SK-N-SH treated with all-trans-retinoic acid at 6 μM for 48 hours (cell line): Measurements from ENCODE around the gene ADPRHL1.

Experiments
- ATAC-seq: fragments of 200-7000 bp; cut with Tn5 transposase; 3 replicates; pipeline ENCODE4 v1.9.1; 2020; ENCODE audit warnings: mild to moderate bottlenecking, moderate library complexity
- ARNTL ChIP-seq: fragments of 450-650 bp; formaldehyde crosslinking; IDR thresholded peaks from 2 replicates; pipeline ENCODE4 v1.5.0; 2020; ENCODE audit warnings: low read depth, mild to moderate bottlenecking, moderate library complexity, borderline replicate concordance
- BACH2 ChIP-seq: fragments of 250-450 bp; sonication (Bioruptor Pico); IDR thresholded peaks from 2 replicates; pipeline ENCODE4 v1.9.0; 2021; ENCODE audit warnings: mild to moderate bottlenecking, borderline replicate concordance
- CSDC2 ChIP-seq: fragments of 250-450 bp; sonication (Bioruptor Pico); IDR thresholded peaks from 2 replicates; pipeline ENCODE4 v1.5.0; 2020; ENCODE audit warnings: mild to moderate bottlenecking, moderate library complexity
- ESRRG ChIP-seq: fragments of 250-450 bp; sonication (Bioruptor Pico); IDR thresholded peaks from 2 replicates; pipeline ENCODE4 v1.6.1; 2021; ENCODE audit warnings: mild to moderate bottlenecking
- GLIS3 ChIP-seq: fragments of 250-450 bp; sonication (Bioruptor Pico); IDR thresholded peaks from 2 replicates; pipeline ENCODE4 v1.5.0; 2020; ENCODE audit warnings: mild to moderate bottlenecking, moderate library complexity
- ISL1 ChIP-seq: fragments of 250-450 bp; sonication (Bioruptor Pico); IDR thresholded peaks from 2 replicates; pipeline ENCODE4 v2.1.2; 2022; ENCODE audit warnings: mild to moderate bottlenecking, moderate library complexity
- OSR1 ChIP-seq: fragments of 250-450 bp; sonication (Bioruptor Pico); IDR thresholded peaks from 2 replicates; pipeline ENCODE4 v1.8.0; 2022; ENCODE audit warnings: moderate library complexity, mild to moderate bottlenecking, inconsistent platforms
- PPARA ChIP-seq: fragments of 250-450 bp; sonication (Bioruptor Pico); IDR thresholded peaks from 2 replicates; pipeline ENCODE4 v1.5.0; 2020; ENCODE audit warnings: mild to moderate bottlenecking, borderline replicate concordance
- RARB ChIP-seq: fragments of 250-450 bp; sonication (Bioruptor Pico); IDR thresholded peaks from 2 replicates; pipeline ENCODE4 v1.8.0; 2021; ENCODE audit warnings: mild to moderate bottlenecking, moderate library complexity
- TCF4 ChIP-seq: fragments of 250-450 bp; sonication (Bioruptor Pico); IDR thresholded peaks from 2 replicates; pipeline ENCODE4 v1.8.0; 2021; ENCODE audit warnings: mild to moderate bottlenecking, moderate library complexity, borderline replicate concordance
- TOX ChIP-seq: fragments of 250-450 bp; sonication (Bioruptor Pico); IDR thresholded peaks from 2 replicates; pipeline ENCODE4 v1.8.0; 2021; ENCODE audit warnings: mild to moderate bottlenecking, moderate library complexity, borderline replicate concordance
- ZC3H10 ChIP-seq: fragments of 250-450 bp; sonication (Bioruptor Pico); IDR thresholded peaks from 2 replicates; pipeline ENCODE4 v1.5.1; 2021; ENCODE audit warnings: mild to moderate bottlenecking, moderate library complexity
- ZFP3 ChIP-seq: fragments of 250-450 bp; sonication (Bioruptor Pico); IDR thresholded peaks from 2 replicates; pipeline ENCODE4 v1.5.0; 2020; ENCODE audit warnings: mild to moderate bottlenecking, moderate library complexity
- ZFP30 ChIP-seq: fragments of 450-650 bp; formaldehyde crosslinking; IDR thresholded peaks from 2 replicates; pipeline ENCODE4 v1.5.0; 2022; ENCODE audit warnings: mild to moderate bottlenecking, moderate library complexity
- ZNF565 ChIP-seq: fragments of 450-650 bp; formaldehyde crosslinking; conservative IDR thresholded peaks from 2 replicates; pipeline ENCODE4 v1.5.0; 2020; ENCODE audit warnings: low read depth, mild to moderate bottlenecking, moderate library complexity
- ZNF70 ChIP-seq: fragments of 450-650 bp; formaldehyde crosslinking; IDR thresholded peaks from 2 replicates; pipeline ENCODE4 v1.5.0; 2020; ENCODE audit warnings: mild to moderate bottlenecking, moderate library complexity
- ZNF8 ChIP-seq: fragments of 450-650 bp; formaldehyde crosslinking; IDR thresholded peaks from 2 replicates; pipeline ENCODE4 v1.5.0; 2020; ENCODE audit warnings: mild to moderate bottlenecking, moderate library complexity
- TF ChIP-seq, protein P1 (sequence below): fragments of 250-450 bp; sonication (Bioruptor Pico); IDR thresholded peaks from 2 replicates; pipeline ENCODE4 v1.8.0; 2020; ENCODE audit warnings: mild to moderate bottlenecking, moderate library complexity, borderline replicate concordance
- TF ChIP-seq, protein P2 (sequence below): fragments of 250-450 bp; sonication (Bioruptor Pico); IDR thresholded peaks from 2 replicates; pipeline ENCODE4 v1.8.0; 2021; ENCODE audit warnings: low read depth, mild to moderate bottlenecking, moderate library complexity, borderline replicate concordance
- TF ChIP-seq, protein P3 (sequence below): fragments of 250-450 bp; sonication (Bioruptor Pico); IDR thresholded peaks from 2 replicates; pipeline ENCODE4 v1.5.1; 2021; ENCODE audit warnings: mild to moderate bottlenecking, moderate library complexity
- TF ChIP-seq, protein P4 (sequence below): fragments of 250-450 bp; sonication (Bioruptor Pico); IDR thresholded peaks from 2 replicates; pipeline ENCODE4 v1.5.0; 2020; ENCODE audit warnings: mild to moderate bottlenecking, moderate library complexity
- TF ChIP-seq, protein P5 (sequence below): fragments of 250-450 bp; sonication (Bioruptor Pico); IDR thresholded peaks from 2 replicates; pipeline ENCODE4 v1.5.1; 2020; ENCODE audit warnings: low read depth, mild to moderate bottlenecking, moderate library complexity

Gene ADPRHL1

DNA sequence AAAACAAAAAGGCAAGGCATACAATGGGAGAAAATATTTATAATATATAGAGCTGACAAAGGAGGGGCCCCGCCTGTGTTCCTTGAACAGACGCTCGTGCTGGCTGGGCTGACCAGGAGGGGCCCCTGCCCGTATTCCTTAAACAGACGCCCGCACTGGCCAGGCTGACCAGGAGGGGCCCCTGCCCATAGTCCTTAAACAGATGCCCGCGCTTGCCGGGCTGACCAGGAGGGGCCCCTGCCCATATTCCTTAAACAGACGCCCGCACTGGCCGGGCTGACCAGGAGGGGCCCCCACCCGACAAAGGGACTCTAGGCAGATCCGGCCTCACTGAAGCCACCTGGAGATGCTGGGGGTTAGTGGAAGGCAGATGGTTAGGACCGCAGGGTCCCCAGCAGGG, 9.3 kb downstream of the ADPRHL1 start (continued):
- TF ChIP-seq GLIS3 (CRISPR knock-in tag) (no peak), BACH2 (CRISPR knock-in tag) (no peak), OSR1 (no peak), TOX (CRISPR knock-in tag) (no peak)

DNA sequence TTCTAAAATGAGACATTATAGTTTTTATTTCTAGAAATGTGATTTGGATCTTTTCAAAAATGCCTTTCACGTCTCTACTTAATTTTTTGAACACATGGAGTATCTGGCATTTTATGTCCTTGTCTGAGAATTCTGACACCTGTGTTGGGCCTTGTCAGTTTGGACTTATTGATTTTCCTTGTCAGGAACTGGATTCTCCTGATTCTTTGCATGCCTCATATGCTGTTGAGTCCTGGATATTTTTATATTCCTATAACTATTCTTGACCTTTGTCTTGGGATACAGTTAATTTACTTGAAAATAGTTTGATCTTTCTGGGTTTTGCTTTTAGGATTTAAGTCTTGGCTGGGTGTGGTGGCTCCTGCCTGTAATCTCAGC, 10.3 kb downstream of the ADPRHL1 start:
- TF ChIP-seq, protein P1, sequence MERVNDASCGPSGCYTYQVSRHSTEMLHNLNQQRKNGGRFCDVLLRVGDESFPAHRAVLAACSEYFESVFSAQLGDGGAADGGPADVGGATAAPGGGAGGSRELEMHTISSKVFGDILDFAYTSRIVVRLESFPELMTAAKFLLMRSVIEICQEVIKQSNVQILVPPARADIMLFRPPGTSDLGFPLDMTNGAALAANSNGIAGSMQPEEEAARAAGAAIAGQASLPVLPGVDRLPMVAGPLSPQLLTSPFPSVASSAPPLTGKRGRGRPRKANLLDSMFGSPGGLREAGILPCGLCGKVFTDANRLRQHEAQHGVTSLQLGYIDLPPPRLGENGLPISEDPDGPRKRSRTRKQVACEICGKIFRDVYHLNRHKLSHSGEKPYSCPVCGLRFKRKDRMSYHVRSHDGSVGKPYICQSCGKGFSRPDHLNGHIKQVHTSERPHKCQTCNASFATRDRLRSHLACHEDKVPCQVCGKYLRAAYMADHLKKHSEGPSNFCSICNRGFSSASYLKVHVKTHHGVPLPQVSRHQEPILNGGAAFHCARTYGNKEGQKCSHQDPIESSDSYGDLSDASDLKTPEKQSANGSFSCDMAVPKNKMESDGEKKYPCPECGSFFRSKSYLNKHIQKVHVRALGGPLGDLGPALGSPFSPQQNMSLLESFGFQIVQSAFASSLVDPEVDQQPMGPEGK: no peak
- TF ChIP-seq, protein P2, sequence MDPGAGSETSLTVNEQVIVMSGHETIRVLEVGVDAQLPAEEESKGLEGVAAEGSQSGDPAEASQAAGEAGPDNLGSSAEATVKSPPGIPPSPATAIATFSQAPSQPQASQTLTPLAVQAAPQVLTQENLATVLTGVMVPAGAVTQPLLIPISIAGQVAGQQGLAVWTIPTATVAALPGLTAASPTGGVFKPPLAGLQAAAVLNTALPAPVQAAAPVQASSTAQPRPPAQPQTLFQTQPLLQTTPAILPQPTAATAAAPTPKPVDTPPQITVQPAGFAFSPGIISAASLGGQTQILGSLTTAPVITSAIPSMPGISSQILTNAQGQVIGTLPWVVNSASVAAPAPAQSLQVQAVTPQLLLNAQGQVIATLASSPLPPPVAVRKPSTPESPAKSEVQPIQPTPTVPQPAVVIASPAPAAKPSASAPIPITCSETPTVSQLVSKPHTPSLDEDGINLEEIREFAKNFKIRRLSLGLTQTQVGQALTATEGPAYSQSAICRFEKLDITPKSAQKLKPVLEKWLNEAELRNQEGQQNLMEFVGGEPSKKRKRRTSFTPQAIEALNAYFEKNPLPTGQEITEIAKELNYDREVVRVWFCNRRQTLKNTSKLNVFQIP: no peak
- no peak for TF ChIP-seq PPARA (CRISPR knock-in tag)
- TF ChIP-seq, protein P3, sequence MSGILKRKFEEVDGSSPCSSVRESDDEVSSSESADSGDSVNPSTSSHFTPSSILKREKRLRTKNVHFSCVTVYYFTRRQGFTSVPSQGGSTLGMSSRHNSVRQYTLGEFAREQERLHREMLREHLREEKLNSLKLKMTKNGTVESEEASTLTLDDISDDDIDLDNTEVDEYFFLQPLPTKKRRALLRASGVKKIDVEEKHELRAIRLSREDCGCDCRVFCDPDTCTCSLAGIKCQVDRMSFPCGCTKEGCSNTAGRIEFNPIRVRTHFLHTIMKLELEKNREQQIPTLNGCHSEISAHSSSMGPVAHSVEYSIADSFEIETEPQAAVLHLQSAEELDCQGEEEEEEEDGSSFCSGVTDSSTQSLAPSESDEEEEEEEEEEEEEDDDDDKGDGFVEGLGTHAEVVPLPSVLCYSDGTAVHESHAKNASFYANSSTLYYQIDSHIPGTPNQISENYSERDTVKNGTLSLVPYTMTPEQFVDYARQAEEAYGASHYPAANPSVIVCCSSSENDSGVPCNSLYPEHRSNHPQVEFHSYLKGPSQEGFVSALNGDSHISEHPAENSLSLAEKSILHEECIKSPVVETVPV (CRISPR knock-in tag): no peak
- TF ChIP-seq, protein P4, sequence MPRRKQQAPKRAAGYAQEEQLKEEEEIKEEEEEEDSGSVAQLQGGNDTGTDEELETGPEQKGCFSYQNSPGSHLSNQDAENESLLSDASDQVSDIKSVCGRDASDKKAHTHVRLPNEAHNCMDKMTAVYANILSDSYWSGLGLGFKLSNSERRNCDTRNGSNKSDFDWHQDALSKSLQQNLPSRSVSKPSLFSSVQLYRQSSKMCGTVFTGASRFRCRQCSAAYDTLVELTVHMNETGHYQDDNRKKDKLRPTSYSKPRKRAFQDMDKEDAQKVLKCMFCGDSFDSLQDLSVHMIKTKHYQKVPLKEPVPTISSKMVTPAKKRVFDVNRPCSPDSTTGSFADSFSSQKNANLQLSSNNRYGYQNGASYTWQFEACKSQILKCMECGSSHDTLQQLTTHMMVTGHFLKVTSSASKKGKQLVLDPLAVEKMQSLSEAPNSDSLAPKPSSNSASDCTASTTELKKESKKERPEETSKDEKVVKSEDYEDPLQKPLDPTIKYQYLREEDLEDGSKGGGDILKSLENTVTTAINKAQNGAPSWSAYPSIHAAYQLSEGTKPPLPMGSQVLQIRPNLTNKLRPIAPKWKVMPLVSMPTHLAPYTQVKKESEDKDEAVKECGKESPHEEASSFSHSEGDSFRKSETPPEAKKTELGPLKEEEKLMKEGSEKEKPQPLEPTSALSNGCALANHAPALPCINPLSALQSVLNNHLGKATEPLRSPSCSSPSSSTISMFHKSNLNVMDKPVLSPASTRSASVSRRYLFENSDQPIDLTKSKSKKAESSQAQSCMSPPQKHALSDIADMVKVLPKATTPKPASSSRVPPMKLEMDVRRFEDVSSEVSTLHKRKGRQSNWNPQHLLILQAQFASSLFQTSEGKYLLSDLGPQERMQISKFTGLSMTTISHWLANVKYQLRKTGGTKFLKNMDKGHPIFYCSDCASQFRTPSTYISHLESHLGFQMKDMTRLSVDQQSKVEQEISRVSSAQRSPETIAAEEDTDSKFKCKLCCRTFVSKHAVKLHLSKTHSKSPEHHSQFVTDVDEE (CRISPR knock-in tag): no peak
- ATAC-seq: no peak

DNA sequence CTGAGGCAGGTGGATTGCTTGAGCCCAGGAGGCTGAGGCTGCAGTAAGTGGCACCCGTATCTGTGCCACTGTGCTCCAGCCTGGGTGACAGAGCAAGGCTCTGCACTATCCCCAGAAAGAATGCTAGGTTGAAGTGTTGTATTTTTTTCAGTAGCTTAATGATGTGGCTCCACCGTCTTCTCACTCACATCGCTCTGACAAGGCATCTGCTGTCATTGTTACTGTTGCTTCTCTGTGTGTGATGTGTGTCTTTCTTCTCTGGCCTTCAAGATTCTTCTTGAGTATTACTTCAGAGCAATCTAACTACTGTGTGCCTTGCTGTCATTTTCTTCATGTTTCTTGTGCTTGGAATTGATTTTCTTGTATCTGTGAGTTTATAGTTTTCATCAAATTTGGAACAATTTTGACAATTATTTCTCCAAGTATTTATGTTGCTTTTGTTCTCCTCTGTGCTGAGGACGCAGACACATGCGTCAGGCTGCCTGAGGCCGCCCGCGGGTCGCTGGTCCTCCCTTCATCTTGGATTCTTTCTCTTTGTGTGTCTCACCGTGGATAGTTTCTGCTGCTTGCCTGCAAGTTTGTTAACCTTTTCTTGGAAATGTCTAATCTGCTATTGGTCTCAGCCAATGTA, 10.8 kb downstream of the ADPRHL1 start:
- ATAC-seq: no peak
- TF ChIP-seq ISL1 (no peak), ZNF70 (CRISPR knock-in tag) (no peak), RARB (CRISPR knock-in tag) (no peak), GLIS3 (CRISPR knock-in tag) (no peak), OSR1 (no peak), ZNF565 (CRISPR knock-in tag) (no peak), TCF4 (no peak), ZC3H10 (no peak), ZNF8 (CRISPR knock-in tag) (no peak), TOX (CRISPR knock-in tag) (no peak), ESRRG (CRISPR knock-in tag) (no peak), ARNTL (CRISPR knock-in tag) (no peak), CSDC2 (no peak), ZFP3 (no peak), ZFP30 (CRISPR knock-in tag) (no peak), PPARA (CRISPR knock-in tag) (no peak)
- TF ChIP-seq, protein P1: no peak
- TF ChIP-seq, protein P3 (CRISPR knock-in tag): no peak
- TF ChIP-seq, protein P4 (CRISPR knock-in tag): no peak
- TF ChIP-seq, protein P5, sequence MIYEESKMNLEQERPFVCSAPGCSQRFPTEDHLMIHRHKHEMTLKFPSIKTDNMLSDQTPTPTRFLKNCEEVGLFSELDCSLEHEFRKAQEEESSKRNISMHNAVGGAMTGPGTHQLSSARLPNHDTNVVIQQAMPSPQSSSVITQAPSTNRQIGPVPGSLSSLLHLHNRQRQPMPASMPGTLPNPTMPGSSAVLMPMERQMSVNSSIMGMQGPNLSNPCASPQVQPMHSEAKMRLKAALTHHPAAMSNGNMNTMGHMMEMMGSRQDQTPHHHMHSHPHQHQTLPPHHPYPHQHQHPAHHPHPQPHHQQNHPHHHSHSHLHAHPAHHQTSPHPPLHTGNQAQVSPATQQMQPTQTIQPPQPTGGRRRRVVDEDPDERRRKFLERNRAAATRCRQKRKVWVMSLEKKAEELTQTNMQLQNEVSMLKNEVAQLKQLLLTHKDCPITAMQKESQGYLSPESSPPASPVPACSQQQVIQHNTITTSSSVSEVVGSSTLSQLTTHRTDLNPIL: no peak
